Measurements from ENCODE around the gene TXN2.
"Not testable (repeated sequence)": the region's sequence is repeated elsewhere in the genome, so short reads cannot be mapped to it uniquely, and the experiment has no call there.

The TXN2 gene

DNA sequence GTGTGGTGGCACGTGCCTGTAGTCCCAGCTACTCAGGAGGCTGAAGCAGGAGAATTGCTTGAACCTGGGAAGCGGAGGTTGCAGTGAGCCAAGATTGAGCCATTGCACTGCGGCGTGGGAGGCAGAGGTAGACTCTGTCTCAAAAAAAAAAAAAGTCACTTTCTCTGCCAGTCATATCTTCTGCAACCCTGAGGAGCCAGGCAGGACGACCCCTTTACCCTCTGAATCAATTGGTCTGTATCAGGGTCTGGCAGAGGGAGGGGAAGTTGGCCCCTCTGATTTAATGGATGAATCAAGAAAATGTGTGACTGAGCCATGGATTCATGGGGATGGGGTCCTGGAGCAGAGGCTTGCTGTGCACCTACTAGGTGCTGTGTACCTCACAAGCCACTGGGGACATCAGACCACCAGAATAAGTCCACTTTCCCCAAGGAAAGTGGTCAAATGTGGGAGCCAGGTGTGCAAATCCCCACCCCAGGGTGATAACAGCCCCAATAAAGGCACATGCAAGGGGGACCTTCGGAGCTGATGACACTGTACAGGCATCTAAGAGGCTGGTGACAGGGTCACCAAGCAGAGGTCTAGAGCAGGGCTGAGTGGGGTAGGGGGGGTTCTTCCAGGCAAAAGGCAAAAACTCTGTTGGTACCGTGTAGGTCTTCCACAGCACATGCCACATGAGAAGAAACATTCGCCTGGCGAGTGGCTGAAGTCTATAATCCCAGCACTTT is 29.0 kb downstream of the TXN2 start:
- no peak for TF ChIP-seq EZH2 (IDR thresholded peaks at IDR 0.05; ENCODE audit: borderline replicate concordance, low read length)
- TF ChIP-seq, protein P1, sequence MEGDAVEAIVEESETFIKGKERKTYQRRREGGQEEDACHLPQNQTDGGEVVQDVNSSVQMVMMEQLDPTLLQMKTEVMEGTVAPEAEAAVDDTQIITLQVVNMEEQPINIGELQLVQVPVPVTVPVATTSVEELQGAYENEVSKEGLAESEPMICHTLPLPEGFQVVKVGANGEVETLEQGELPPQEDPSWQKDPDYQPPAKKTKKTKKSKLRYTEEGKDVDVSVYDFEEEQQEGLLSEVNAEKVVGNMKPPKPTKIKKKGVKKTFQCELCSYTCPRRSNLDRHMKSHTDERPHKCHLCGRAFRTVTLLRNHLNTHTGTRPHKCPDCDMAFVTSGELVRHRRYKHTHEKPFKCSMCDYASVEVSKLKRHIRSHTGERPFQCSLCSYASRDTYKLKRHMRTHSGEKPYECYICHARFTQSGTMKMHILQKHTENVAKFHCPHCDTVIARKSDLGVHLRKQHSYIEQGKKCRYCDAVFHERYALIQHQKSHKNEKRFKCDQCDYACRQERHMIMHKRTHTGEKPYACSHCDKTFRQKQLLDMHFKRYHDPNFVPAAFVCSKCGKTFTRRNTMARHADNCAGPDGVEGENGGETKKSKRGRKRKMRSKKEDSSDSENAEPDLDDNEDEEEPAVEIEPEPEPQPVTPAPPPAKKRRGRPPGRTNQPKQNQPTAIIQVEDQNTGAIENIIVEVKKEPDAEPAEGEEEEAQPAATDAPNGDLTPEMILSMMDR (IDR thresholded peaks at IDR 0.05; ENCODE audit: low read length), result no peak
- no peaks in the 10 kb centered on the region for H3K36me3 ChIP-seq (ENCODE audit: insufficient read depth, low read length)
- no peaks in the 10 kb centered on the region for H3K27me3 ChIP-seq (ENCODE audit: insufficient read depth, low read length)
- no peaks in the 10 kb centered on the region for H3K9me2 ChIP-seq (ENCODE audit: low read depth, low read length)
- no peaks in the 10 kb centered on the region for H4K20me1 ChIP-seq (ENCODE audit: insufficient read depth, low read length)
- H3K9ac ChIP-seq (ENCODE audit: low read length), result peak overlapping the region; percentile 68
- H3K4me3 ChIP-seq (ENCODE audit: low read depth, low read length, poor library complexity, severe bottlenecking), result peak overlapping the region; percentile 31
- no peaks in the 10 kb centered on the region for H3K79me2 ChIP-seq (ENCODE audit: insufficient read depth, low read length)
- H3K9me3 ChIP-seq (ENCODE audit: low read length), result no peaks in the 10 kb centered on the region
- peak overlapping the region; percentile 48 for H3K4me2 ChIP-seq (ENCODE audit: low read length)
- H3K4me1 ChIP-seq (ENCODE audit: insufficient read depth, low read length, severe bottlenecking), result peaks cover 64% of the 10 kb centered on the region
- H3K27ac ChIP-seq (ENCODE audit: low read depth, low read length, poor library complexity, severe bottlenecking), result peak overlapping the region; percentile 98
- H3F3A ChIP-seq (ENCODE audit: insufficient read depth, low read length), result peaks cover 8% of the 10 kb centered on the region
- H2AFZ ChIP-seq (ENCODE audit: low read length), result no peak overlapping the region

DNA sequence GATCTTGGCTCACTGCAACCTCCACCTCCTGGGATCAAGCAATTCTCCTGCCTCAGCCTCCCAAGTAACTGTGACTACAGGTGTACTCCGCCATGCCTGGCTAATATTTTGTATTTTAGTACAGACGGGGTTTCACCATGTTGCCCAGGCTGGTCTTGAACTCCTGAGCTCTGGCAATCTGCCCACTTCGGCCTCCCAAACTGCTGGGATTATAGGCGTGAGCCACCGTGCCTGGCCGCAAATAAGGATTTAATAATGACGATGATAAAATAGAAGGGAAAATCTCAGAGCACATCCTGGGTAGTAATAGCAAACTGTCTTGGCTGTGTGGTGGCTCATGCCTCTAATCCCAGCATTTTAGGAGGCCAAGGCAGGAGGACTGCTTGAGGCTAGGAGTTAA is 30.5 kb downstream of the TXN2 start:
- H3K4me2 ChIP-seq (ENCODE audit: low read length); H3F3A ChIP-seq (ENCODE audit: insufficient read depth, low read length); H3K9me2 ChIP-seq (ENCODE audit: low read depth, low read length); H3K9ac ChIP-seq (ENCODE audit: low read length); H3K79me2 ChIP-seq (ENCODE audit: insufficient read depth, low read length); H3K36me3 ChIP-seq (ENCODE audit: insufficient read depth, low read length); H4K20me1 ChIP-seq (ENCODE audit: insufficient read depth, low read length); H3K4me3 ChIP-seq (ENCODE audit: low read depth, low read length, poor library complexity, severe bottlenecking); H3K27me3 ChIP-seq (ENCODE audit: insufficient read depth, low read length); H3K9me3 ChIP-seq (ENCODE audit: low read length); H2AFZ ChIP-seq (ENCODE audit: low read length): not testable (repeated sequence)
- peaks cover 62% of the 10 kb centered on the region for H3K4me1 ChIP-seq (ENCODE audit: insufficient read depth, low read length, severe bottlenecking)
- H3K27ac ChIP-seq (ENCODE audit: low read depth, low read length, poor library complexity, severe bottlenecking), result peak overlapping the region; percentile 98

- H4K20me1 ChIP-seq (ENCODE audit: insufficient read depth, low read length), result no peaks in the 10 kb centered on the region
- no peak overlapping the region for H3K4me2 ChIP-seq (ENCODE audit: low read length)
- no peak overlapping the region for H2AFZ ChIP-seq (ENCODE audit: low read length)
- no peaks in the 10 kb centered on the region for H3K79me2 ChIP-seq (ENCODE audit: insufficient read depth, low read length)
- H3K27ac ChIP-seq (ENCODE audit: low read depth, low read length, poor library complexity, severe bottlenecking), result no peak overlapping the region
- peaks cover 59% of the 10 kb centered on the region for H3K4me1 ChIP-seq (ENCODE audit: insufficient read depth, low read length, severe bottlenecking)
- no peak overlapping the region for H3K4me3 ChIP-seq (ENCODE audit: low read depth, low read length, poor library complexity, severe bottlenecking)
- H3F3A ChIP-seq (ENCODE audit: insufficient read depth, low read length), result peaks cover 8% of the 10 kb centered on the region
- H3K36me3 ChIP-seq (ENCODE audit: insufficient read depth, low read length), result no peaks in the 10 kb centered on the region
- no peaks in the 10 kb centered on the region for H3K9me2 ChIP-seq (ENCODE audit: low read depth, low read length)
- no peaks in the 10 kb centered on the region for H3K27me3 ChIP-seq (ENCODE audit: insufficient read depth, low read length)
- no peaks in the 10 kb centered on the region for H3K9me3 ChIP-seq (ENCODE audit: low read length)
- TF ChIP-seq, protein P1 (IDR thresholded peaks at IDR 0.05; ENCODE audit: low read length), result no peak
- TF ChIP-seq EZH2 (IDR thresholded peaks at IDR 0.05; ENCODE audit: borderline replicate concordance, low read length), result no peak
- no peak overlapping the region for H3K9ac ChIP-seq (ENCODE audit: low read length)
Observed at GRCh38 chr22:36449596-36450175, 31.8 kb downstream of the TXN2 start.

- TF ChIP-seq, protein P1 (IDR thresholded peaks at IDR 0.05; ENCODE audit: low read length), result no peak
- TF ChIP-seq EZH2 (IDR thresholded peaks at IDR 0.05; ENCODE audit: borderline replicate concordance, low read length), result no peak
Observed at GRCh38 chr22:36447632-36448031, 33.8 kb downstream of the TXN2 start.

More at GRCh38 chr22:36447632-36448031, 33.8 kb downstream of the TXN2 start:
- Histone ChIP-seq H3K9me3 (ENCODE audit: low read length) (no peaks in the 10 kb centered on the region), H3K9ac (ENCODE audit: low read length) (no peak overlapping the region), H3K27ac (ENCODE audit: low read depth, low read length, poor library complexity, severe bottlenecking) (no peak overlapping the region), H4K20me1 (ENCODE audit: insufficient read depth, low read length) (no peaks in the 10 kb centered on the region), H3K27me3 (ENCODE audit: insufficient read depth, low read length) (no peaks in the 10 kb centered on the region), H3K4me2 (ENCODE audit: low read length) (no peak overlapping the region), H3K36me3 (ENCODE audit: insufficient read depth, low read length) (no peaks in the 10 kb centered on the region), H3K79me2 (ENCODE audit: insufficient read depth, low read length) (no peaks in the 10 kb centered on the region), H3K4me3 (ENCODE audit: low read depth, low read length, poor library complexity, severe bottlenecking) (no peak overlapping the region), H3K9me2 (ENCODE audit: low read depth, low read length) (no peaks in the 10 kb centered on the region), H3K4me1 (ENCODE audit: insufficient read depth, low read length, severe bottlenecking) (peaks cover 40% of the 10 kb centered on the region), H2AFZ (ENCODE audit: low read length) (no peak overlapping the region), H3F3A (ENCODE audit: insufficient read depth, low read length) (peaks cover 4% of the 10 kb centered on the region)

Measured in OCI-LY1 (cell line).